Activated naive CD4-positive, alpha-beta T cell treated with anti-CD3 and anti-CD28 coated beads, Interleukin-2, amount 10 ng/mL, durations not matched to agents 5 hours and 36 hours (primary cell): ENCODE data around the gene SULT1C2. TPM values are rescaled to one million over a fixed set of nuclear protein-coding genes. Genes with fewer than 3 reads are reported as not detected.

ENCODE experiments used
- total RNA-seq, 2 experiments: library from RNA; stranded (reverse); gene quantifications; one replicate each; pipeline ENCODE4 v1.2.3, GENCODE V29; 2021

SULT1C2 gene
- not detected for total RNA-seq

GRCh38 chr2:108288534-108289106 is at the start of gene SULT1C2:
Gene SULT1C2 (plus strand): TSS chr2:108288895. CDS start chr2:108293668, 4,773 bp downstream.

GRCh38 chr2:108239786-108240185 is 48.9 kb upstream of the SULT1C2 start, which contains the start of gene SULT1C3:
Gene SULT1C3 (plus strand): TSS chr2:108239968. CDS start chr2:108247195, 7,227 bp downstream.

Other genes with a start within 250 kb of the SULT1C2 start
- not detected for gene SULT1C3, start 48.9 kb upstream of the SULT1C2 start, total RNA-seq
- gene SULT1C4, start 89.1 kb downstream of the SULT1C2 start, total RNA-seq, result not detected
- gene GCC2, start 160.3 kb downstream of the SULT1C2 start, total RNA-seq, result 10 to 100 TPM; 68.3 to 68.9 TPM
- gene LIMS1, start 245.6 kb downstream of the SULT1C2 start, total RNA-seq, result 10 to 100 TPM; 44.9 to 55.1 TPM